ENCODE data around the gene GDI1.
"Not testable (repeated sequence)": the region's sequence is repeated elsewhere in the genome, so short reads cannot be mapped to it uniquely, and the experiment has no call there.

The GDI1 gene

DNA sequence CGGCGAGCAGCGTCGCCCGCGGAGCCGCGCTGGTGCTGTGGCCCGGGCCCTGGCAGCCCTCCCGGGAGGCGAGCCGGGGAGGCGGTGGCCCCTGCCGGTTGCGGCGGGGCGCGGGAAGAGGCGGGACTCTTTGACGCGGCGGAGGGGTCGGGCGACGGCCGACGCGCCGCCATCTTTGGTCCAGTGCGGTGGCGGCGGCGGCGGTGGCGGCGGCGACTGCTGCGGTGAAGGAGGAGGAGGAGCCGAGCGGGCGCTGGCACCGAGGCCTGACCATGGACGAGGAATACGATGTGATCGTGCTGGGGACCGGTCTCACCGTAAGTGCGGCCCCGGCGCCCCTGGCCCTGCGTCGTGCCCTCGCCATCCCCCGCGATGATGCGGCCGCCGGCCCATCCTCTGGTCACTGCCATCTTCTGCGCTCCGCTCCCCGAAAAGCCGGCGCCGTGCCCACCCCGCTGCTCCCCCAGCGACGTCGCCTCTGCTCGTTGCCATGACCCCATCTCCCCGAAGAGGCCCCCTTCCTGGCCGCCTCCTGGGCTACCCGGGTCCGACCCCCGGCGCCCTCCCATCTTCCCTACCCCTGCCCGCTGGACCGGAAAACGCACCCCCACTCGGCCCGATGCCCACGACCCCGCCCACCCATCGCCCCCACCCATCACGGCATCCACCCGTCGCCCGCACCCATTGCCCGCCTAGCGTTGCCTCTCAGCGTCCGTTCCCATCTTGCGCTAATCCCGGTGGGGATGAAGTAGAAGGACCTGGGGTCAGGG, at the start of gene GDI1:
Gene GDI1, plus strand, starts transcription at position 172 of the 770 bp plus-strand sequence. Its CDS starts 101 bp downstream, at position 273.
- DNase-seq (ENCODE audit: low read depth, low spot score), result no peak

DNA sequence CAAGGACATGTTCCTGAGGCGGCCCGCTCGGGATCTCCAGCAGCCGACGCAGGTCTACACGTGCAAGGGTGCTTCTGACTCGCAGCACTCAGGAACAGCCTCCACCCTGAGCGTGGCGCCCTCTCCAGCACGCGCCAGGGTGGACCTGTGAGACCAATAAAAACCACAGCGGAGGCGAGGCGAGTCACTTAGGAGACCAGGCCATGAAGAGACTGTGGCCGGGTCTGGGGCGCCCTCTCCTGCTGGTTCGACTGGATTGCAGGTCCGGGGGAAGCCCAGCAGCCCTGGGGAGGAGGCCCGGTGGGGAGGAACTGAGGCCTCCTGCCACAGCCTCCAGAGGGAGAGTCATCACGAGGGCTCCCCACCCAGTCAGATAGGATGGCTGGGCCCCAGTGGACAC, 48.9 kb upstream of the GDI1 start:
- not testable (repeated sequence) for DNase-seq (ENCODE audit: low read depth, low spot score)

DNA sequence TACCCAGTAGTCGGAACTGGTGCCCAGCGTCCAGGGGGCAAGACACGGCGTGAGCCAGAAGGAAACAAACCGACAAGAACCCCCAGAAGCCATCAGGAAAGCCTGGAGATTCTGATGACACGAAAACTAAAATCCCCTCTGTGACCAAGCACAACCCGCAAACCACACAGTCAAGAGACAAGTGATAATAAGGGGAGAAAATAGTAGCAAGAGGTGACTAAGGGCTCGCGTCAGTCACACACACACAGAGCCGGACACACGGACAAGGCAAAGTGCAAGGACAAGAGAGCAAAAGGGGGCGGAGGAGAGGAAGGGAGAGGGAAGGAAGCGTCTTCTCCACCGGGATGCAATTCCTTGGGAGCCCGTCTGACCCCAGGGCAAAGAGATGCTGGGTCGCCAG, 48.3 kb upstream of the GDI1 start:
- not testable (repeated sequence) for DNase-seq (ENCODE audit: low read depth, low spot score)

DNA sequence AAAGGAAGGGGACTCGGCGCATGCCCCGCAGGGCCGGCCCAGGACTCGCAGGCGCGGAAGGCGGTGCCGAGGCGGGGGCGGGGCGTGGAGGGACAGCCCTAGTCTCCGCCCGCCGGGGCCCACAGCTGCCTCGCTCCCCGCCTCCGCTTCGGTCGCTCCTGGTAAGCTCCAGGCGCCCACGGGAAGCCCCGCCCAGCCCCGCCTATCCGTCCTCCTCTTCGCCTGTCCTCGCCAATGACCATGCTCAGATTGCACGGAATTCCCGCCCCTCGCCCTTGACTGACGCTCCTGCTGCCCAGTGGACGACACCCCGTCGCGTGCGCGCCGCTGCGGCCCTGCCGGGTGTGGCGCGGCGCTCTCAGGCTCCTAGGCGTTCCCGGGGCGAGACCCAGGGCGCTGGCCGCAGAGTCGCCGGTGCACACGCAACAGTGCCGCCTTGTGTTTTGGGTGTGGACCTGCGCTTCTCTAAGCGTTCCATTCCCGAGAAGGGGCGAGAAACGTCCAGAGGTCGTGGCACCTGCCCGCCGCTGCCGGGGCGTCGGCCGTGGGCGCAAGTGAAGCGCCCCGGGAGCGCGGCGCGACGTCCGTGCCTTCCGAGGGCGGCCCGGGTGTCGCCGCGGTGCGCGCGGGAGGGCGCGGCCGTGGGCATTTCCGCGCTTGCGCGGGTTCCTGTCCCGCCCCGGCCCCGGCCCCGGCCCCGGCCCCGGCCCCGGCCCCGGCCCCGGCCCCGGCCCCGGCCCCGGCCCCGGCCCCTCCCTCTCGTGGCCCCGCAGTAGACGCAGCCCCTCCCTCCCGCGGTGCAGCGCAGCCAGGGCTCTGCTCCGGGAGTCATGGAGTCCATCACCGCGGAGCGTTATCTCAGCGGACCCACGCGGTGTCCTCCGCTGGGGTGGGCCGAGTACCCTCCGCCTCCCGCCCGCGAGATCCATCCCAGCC, 46.9 kb upstream of the GDI1 start:
- DNase-seq (ENCODE audit: low read depth, low spot score), result not testable (repeated sequence)

DNA sequence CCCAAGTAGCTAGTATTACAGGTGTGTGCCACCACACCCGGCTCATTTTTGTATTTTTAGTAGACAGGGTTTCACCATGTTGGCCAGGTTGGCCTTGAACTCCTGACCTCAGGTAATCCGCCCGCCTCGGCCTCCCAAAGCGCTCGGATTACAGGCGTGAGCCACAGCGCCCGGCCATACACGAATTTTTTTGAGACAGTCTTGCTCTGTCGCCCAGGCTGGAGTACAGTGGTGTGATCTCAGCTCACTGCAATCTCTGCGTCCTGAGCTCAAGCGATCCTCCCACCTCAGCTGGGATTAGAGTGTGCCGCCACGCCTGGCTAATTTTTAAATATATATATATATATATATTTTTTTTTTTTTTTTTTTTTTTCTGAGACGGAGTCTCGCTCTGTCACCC, 40.6 kb upstream of the GDI1 start:
- DNase-seq (ENCODE audit: low read depth, low spot score), result not testable (repeated sequence)

DNA sequence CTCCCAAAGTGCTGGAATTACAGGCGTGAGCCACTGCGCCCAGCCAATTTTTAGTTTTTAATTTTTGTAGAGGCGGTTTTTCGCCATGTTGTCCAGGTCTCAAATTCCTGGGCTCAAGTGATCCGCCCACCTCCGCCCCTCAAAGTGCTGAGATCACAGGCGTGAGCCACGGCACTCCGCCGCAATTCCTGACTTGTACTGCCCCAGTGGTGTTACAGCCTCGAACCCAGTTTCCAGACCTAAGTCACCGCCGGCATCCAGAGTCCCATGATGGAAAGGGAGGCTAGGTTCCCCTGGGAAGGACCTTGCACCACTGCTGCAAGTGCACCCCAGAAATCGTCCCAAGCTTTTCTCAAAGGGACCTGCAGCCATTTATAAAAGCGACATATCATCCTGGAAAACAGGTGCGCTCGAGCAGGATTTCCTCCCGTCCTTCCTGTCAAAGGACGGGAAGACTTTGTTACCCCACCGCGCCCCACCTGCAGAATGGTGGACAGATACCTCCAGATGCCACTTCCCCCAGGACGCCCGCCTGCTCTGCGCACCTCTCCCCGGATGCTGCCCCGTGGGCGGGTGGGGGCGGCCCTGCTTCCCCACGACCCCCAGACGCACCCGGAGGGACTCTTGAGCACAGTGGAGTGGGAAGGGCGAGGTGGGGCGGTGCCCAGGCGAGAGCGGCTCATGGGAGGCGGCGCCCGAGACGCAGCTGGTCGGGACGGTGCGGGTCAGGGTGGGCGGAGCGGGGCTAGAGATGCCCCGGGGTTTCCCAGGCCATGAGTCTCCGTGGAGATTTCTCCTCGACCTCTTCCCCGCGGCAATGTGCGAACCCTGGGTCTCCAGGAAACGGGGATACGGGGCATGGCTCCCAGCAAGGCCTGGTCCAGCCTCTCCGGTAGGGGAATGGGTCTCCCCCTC, 39.7 kb upstream of the GDI1 start:
- no peak for DNase-seq (ENCODE audit: low read depth, low spot score)

DNA sequence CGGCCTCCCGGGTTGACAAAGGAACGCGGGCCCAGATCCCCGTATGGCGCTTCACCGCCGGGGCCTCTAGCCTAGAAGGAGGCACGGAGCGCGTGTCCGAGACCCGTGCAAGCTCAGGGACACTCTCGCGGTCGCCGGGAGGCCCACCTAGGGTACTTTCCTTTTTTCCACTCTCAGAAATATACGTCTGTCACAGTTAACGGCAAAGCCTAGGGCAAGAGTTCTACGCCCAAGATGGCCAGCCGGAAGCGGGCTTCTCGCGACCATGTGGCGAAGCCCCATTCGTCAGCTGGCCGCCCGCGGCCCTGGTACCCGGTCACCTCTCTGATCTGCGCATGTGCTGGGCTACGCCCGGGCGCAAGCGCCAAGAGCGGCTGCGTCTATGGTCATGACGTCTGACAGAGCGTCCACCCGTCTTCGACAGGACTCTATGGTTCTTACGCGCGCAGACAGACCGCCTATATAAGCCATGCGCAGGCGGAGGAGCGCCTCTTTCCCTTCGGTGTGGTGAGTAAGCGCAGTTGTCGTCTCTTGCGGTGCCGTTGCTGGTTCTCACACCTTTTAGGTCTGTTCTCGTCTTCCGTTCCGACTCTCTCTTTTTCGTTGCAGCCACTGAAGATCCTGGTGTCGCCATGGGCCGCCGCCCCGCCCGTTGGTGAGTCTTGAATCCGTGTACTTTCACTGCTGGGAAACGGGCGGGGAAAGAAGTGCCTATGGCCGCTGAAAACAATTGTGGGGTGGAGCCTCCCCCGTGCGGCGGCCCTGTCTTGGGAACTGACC, 38.9 kb upstream of the GDI1 start, which contains the start of gene RPL10:
Gene RPL10, plus strand, starts transcription at position 490 of the 780 bp plus-strand sequence. Its CDS starts 143 bp downstream, at position 633.
- peak; percentile 67 for DNase-seq (ENCODE audit: low read depth, low spot score)

DNA sequence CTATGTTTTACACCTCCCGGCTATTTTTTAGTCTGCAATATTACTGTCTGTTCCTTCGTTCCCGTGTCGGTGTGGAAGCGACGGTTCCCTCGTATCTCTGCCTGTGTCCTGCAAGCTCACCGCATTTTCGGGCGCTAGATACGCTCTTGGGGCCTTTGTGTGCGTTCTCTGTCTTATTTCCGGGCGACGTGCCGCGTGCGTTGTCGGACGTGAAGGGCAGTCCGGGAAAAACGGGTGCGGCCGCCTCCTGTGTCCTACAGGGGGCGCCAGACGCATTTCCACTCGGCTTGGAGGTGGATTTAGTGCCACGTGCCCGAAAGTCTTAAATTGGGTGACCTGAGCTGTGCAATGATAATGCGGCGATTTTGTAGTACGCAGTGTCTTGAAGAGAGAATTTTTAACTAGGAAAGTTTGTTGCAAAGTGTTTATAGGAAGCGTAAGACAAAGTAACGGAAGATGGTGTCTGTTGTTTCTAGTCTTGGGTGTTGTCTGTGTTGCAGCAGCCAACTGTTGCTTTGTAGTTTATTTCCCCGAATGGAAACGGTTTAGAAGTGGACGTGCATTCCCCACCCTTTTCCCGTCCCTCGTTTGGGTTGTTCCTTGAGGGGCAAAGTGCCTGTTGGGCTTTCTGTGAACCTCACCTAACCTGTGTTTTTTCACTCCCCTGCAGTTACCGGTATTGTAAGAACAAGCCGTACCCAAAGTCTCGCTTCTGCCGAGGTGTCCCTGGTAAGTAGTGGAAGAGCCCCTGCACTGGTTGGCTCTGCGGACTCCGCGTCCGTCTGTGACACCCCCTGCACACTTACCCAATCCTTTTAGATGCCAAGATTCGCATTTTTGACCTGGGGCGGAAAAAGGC, 38.1 kb upstream of the GDI1 start:
- DNase-seq (ENCODE audit: low read depth, low spot score), result peak; percentile 68

DNA sequence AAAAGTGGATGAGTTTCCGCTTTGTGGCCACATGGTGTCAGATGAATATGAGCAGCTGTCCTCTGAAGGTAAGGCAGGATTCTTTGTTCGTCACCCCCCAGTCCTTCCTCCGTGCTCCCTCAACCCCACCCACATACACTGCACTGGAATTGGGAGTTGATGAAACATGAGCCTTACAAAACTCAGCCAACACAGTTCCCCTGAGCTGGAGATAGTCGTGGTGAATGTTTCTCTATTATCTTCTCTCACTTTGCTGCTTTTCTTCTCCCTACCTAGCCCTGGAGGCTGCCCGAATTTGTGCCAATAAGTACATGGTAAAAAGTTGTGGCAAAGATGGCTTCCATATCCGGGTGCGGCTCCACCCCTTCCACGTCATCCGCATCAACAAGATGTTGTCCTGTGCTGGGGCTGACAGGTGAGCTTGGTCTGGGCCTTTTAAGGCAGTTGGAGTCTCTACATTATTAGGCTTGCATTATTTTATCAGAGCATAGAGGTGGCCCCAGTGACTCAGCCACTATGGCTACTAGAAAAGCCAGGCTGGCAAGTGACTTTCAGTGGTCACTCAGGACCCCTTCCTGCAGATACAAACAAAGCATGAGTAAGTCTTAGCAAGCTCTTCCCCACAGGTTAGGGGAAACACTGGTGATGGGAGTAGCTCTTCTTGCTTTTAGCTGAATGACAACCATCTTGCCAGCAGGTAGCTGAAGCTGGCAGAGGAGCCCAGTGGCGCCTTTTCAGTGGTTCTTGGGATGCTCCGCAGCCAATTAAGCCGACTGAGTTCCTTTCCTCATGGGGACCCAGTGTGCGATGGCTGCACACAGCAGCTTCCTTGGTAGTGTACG, 37.2 kb upstream of the GDI1 start:
- DNase-seq (ENCODE audit: low read depth, low spot score), result no peak

DNA sequence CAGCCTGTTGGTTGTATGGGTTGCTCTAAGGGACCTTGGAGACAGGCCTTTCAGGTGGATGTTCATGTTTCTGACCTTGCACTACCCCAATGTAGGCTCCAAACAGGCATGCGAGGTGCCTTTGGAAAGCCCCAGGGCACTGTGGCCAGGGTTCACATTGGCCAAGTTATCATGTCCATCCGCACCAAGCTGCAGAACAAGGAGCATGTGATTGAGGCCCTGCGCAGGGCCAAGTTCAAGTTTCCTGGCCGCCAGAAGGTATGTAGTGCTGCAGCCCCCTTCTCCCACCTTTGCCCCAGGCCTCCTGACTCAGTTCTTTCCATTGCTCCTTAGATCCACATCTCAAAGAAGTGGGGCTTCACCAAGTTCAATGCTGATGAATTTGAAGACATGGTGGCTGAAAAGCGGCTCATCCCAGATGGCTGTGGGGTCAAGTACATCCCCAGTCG, 36.6 kb upstream of the GDI1 start:
- DNase-seq (ENCODE audit: low read depth, low spot score), result not testable (repeated sequence)

DNA sequence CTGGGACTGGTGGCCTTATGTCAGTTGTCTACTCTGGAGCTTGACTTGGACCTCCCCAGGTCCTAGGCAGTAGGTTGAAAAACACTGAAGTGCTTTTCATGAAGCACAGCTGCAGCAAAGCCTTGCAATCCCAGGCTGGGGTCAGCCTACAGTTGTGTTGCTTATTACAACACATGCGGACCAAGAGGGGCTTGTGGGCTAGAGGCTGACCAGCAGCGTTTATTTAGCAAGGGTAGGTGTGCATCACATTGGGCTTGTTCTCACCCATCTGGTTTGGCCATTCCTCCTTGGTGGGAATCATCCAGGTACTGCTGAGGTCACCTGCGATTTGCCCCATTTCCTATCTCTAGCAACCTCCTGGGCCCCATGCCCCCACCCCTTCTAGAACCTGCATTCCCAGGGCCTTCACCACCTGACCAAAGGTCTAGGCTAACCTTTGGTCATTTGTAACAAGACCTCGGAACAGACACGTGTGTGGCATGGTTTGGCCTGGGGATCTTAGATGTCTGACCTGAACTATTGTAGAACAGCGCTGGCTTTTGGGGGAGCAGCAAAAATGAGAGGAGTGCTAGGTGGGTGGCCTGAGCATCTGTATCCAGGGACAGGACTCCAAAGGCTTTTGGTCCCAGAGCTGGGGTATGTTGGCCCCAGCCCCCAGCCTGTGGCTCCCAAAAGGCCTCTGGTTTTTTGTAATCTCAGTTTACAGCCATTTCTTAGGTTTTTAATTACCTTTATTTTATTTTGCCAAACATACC, 35.7 kb upstream of the GDI1 start:
- no peak for DNase-seq (ENCODE audit: low read depth, low spot score)

DNA sequence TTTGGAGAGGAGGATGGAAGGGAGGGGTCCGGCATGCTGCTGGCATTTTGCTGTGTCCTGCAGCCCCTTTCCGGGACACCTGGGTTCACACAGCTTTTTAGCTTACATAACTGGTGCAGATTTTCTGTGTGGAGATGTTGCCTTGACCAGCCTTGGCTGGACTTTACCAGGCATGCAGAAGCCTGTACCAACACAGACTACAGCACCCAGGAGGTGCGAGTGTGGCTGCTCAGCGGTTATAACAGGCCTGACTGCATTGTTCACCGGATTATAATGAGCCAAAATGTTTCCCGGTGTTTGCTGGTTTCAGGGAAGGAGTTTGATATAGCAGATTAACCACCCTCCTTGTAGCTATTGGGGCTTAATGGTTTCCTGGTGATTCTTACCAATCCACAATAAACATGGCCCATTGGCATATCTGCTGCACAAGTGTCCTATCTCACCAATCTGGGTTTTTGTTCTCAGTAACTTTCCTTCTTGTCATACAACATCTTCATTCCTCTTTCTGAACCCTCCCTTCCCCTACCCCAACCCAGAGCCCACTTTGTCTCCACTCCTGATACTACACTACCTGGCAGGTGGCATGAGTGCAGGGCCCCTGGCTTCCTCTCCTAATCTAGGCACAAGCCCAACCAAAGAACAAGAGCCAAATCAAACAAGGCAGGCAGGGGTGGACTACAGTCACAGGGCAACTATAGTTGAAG, 34.9 kb upstream of the GDI1 start:
- no peak for DNase-seq (ENCODE audit: low read depth, low spot score)

DNA sequence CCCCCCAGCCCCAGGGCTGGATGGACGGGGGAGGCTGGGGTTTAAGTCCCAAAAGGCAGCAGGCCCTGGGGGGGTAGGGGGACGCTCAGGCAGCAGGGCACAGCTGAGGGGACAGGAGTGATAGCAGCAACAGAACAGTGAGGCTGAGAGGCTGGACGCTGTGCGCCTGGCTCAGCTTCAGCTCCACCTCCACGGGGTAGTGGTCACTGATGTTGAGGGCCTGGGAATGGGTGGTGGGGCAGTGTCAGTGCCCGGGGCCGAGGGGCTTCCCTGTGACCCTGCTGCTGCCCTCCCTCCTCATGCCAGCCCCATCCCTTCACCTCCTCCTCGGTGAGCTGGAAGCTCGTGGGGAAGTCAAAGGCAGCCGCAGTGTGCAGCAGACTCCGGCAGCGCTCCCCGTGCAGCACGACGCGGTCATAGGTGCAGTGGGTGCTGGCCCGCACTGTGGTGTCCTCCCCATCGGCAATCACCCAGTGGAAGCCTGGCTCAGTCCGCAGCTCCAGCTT, 34.3 kb upstream of the GDI1 start:
- DNase-seq (ENCODE audit: low read depth, low spot score), result no peak

DNA sequence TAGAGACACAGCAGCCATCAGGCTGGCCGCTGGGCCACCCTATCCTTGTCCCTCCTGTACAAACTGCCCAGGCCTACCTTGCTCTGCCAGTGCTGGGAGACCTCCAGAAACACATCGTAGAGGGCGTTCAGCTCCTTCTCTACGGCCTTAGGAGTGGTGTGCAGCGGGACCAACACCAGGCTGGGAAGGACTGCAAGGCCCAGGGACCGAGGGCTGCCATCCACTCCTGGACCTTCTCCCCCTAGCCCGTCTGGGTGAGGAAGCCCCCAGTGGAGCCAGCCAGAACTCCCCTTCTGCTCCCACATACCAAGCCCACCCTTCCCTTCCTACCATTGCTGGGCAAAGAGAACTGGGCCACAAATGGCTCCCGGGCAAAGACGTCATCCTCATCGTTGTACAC, 33.8 kb upstream of the GDI1 start:
- no peak for DNase-seq (ENCODE audit: low read depth, low spot score)

DNA sequence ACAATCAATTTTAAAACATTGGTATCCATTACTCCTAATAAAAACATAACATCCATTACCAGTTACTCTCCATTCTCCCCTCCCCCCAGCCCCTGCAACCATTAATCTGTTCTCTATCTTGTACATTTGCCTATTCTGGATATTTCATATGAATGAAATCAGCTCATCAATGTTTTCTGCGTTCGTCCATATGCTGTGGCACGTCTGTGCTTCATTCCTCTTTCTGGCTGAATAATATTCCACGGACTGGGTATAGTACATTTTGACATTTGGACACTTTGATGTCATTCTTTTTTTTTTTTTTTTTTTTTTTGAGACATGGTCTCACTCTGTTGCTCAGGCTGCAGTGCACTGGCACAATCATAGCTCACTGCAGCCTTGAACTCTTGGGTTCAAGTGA, 33.1 kb upstream of the GDI1 start:
- DNase-seq (ENCODE audit: low read depth, low spot score), result no peak

DNA sequence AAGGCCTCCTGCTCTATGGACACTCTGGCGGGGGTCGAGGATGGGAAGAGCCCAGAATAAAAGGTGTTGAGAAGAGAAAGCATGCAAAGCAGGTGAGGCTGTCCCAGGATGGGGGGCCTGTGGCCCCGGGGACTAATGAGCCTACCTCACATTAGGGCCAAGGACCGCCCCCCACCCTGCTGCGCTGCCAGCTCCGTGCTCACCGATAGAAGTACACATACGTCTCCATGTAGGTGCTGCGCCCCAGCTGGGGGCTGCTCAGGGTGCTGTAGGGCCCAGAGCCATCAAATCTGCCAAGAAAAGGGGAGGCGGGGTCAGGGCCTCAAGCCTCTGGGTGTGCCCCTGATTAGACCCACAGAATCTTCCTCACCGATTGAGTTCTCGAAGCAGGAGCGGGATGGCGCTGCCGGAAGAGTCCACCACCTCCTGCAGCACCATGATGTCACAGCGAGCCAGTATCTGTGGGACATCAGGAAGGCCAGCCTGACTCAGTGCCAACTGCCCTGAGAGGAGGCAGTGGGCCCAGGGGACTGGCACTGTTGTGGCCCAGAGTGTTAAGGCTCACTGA, 32.2 kb upstream of the GDI1 start:
- no peak for DNase-seq (ENCODE audit: low read depth, low spot score)
